GM12878 (cell line): ENCODE data around the gene SMC3. TPM values are rescaled to one million over a fixed set of nuclear protein-coding genes. Genes with fewer than 3 reads are reported as not detected.

Experiments
- ATF2 ChIP-seq: IDR thresholded peaks from 2 replicates; pipeline ENCODE4 v1.6.1; 2012; ENCODE audit warnings: low read length, inconsistent platforms
- BCL11A ChIP-seq: IDR thresholded peaks from 2 replicates; pipeline ENCODE4 v1.6.1; 2011; ENCODE audit warnings: low read depth, low read length
- CREB1 ChIP-seq: IDR thresholded peaks from 2 replicates; pipeline ENCODE4 v1.6.1; 2012; ENCODE audit warnings: low read depth, mild to moderate bottlenecking, inconsistent platforms
- HCFC1 ChIP-seq: fragments of 150-350 bp; IDR thresholded peaks from 2 replicates; pipeline ENCODE4 v1.6.1; 2014; ENCODE audit warnings: low read length
- SPI1 ChIP-seq: IDR thresholded peaks from 2 replicates; pipeline ENCODE4 v1.6.1; 2011; ENCODE audit warnings: low read depth, mild to moderate bottlenecking, low read length, moderate library complexity, borderline replicate concordance; ENCODE audit not compliant: insufficient read depth
- STAT1 ChIP-seq: fragments of 450-650 bp; conservative IDR thresholded peaks from 2 replicates; pipeline ENCODE4 v1.6.1; 2014; ENCODE audit warnings: antibody characterized with exemption, mild to moderate bottlenecking
- STAT3 ChIP-seq: IDR thresholded peaks from 2 replicates; pipeline ENCODE4 v1.6.1; 2011; ENCODE audit warnings: low read depth, low read length, improper control_type of control experiment
- SUPT20H ChIP-seq: IDR thresholded peaks from 2 replicates; pipeline ENCODE4 v1.6.1; 2011; ENCODE audit warnings: low read depth, mild to moderate bottlenecking, low read length, moderate library complexity, borderline replicate concordance; ENCODE audit not compliant: control insufficient read depth
- ZBTB4 ChIP-seq: fragments of 450-650 bp; formaldehyde crosslinking; IDR thresholded peaks from 2 replicates; pipeline ENCODE4 v1.4.0; 2022; ENCODE audit warnings: mild to moderate bottlenecking, moderate library complexity
- ZNF207 ChIP-seq: fragments of 450-650 bp; IDR thresholded peaks from 2 replicates; pipeline ENCODE4 v1.6.1; 2014; ENCODE audit warnings: antibody characterized with exemption, mild to moderate bottlenecking, borderline replicate concordance
- polyA plus RNA-seq, 11 experiments: library from polyadenylated mRNA; depleted of rRNA in 4 of 11; unstranded in 6 of 11; stranded (reverse) in 5 of 11; fragments of >200 nt; fragmentation: Nextera tagmentation in 4 of 11; fragmentation: Illumina TruSeq in 1 of 11; extraction: Ambion mirVana in 4 of 11; extraction: Trizol in 1 of 11; gene quantifications; 1 replicate in 1 of 11; 2 replicates in 10 of 11; pipeline versions ENCODE4 v1.2.1 to v1.2.3, GENCODE V29; 2011 to 2016; ENCODE audit warnings: inconsistent platforms in 2 of 11, missing spikeins in 2 of 11, low read depth in 1 of 11
- total RNA-seq, 4 experiments: library from RNA; depleted of rRNA in 3 of 4; stranded (reverse); fragments of >200 nt in 3 of 4; fragmentation: Illumina TruSeq in 1 of 4; extraction: Trizol in 1 of 4; gene quantifications; 2 replicates each; pipeline versions ENCODE4 v1.2.1 to v1.2.3, GENCODE V29; 2013 to 2021
- TF ChIP-seq, protein P1 (sequence below): IDR thresholded peaks from 2 replicates; pipeline ENCODE4 v1.6.1; 2012; ENCODE audit warnings: improper control_type of control experiment, low read depth, low read length; ENCODE audit not compliant: insufficient replicate concordance

The SMC3 gene
- total and polyA plus RNA-seq, 10 of the 15 experiments (the other 5 are each of a cell fraction or from before 2014, with no cell fraction given) = 30.4 to 123 (median 48.3) TPM

DNA sequence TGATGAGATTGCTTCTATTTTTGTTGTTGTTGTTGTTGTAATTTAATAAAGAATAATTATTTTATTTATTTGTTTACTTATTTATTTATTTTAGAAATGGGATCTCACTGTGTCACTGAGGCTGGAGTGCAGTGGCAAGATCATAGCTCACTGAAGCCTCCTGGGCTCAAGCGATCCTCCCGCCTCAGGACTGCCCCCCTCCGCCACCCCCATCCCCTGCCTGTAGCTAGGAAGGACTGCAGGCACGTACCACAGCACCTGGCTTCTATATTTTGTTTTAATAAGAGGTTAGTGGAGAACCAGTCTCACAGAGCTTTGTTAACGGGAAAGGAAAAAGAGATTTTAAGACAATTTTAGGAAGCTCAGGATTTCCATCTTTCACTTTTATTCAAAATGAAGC lies 19.5 kb upstream of the SMC3 start (continued):
- TF ChIP-seq, protein P1, sequence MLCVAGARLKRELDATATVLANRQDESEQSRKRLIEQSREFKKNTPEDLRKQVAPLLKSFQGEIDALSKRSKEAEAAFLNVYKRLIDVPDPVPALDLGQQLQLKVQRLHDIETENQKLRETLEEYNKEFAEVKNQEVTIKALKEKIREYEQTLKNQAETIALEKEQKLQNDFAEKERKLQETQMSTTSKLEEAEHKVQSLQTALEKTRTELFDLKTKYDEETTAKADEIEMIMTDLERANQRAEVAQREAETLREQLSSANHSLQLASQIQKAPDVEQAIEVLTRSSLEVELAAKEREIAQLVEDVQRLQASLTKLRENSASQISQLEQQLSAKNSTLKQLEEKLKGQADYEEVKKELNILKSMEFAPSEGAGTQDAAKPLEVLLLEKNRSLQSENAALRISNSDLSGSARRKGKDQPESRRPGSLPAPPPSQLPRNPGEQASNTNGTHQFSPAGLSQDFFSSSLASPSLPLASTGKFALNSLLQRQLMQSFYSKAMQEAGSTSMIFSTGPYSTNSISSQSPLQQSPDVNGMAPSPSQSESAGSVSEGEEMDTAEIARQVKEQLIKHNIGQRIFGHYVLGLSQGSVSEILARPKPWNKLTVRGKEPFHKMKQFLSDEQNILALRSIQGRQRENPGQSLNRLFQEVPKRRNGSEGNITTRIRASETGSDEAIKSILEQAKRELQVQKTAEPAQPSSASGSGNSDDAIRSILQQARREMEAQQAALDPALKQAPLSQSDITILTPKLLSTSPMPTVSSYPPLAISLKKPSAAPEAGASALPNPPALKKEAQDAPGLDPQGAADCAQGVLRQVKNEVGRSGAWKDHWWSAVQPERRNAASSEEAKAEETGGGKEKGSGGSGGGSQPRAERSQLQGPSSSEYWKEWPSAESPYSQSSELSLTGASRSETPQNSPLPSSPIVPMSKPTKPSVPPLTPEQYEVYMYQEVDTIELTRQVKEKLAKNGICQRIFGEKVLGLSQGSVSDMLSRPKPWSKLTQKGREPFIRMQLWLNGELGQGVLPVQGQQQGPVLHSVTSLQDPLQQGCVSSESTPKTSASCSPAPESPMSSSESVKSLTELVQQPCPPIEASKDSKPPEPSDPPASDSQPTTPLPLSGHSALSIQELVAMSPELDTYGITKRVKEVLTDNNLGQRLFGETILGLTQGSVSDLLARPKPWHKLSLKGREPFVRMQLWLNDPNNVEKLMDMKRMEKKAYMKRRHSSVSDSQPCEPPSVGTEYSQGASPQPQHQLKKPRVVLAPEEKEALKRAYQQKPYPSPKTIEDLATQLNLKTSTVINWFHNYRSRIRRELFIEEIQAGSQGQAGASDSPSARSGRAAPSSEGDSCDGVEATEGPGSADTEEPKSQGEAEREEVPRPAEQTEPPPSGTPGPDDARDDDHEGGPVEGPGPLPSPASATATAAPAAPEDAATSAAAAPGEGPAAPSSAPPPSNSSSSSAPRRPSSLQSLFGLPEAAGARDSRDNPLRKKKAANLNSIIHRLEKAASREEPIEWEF = no peak
- TF ChIP-seq BCL11A = no peak
- no peak for TF ChIP-seq SUPT20H
- no peak for TF ChIP-seq HCFC1
- TF ChIP-seq ZBTB4 (CRISPR knock-in tag) = no peak
- no peak for TF ChIP-seq STAT3
- TF ChIP-seq STAT1 = no peak
- TF ChIP-seq CREB1 = no peak
- TF ChIP-seq SPI1 = no peak
- no peak for TF ChIP-seq ZNF207
- TF ChIP-seq ATF2 = no peak
